HG03342 (cell line): ENCODE measurements around the gene TSHR.

Source experiments
- ATAC-seq: cut with Tn5 transposase; IDR thresholded peaks from one replicate; pipeline ENCODE4 v1.9.1; 2021; ENCODE audit warnings: mild to moderate bottlenecking, moderate library complexity; ENCODE audit not compliant: unreplicated experiment

Gene TSHR

GRCh38 chr14:81127785-81128184, 172.4 kb downstream of the TSHR start:
- no peak for ATAC-seq

GRCh38 chr14:81129242-81129641, 173.8 kb downstream of the TSHR start:
- no peak for ATAC-seq

GRCh38 chr14:81132468-81132867, 177.0 kb downstream of the TSHR start:
- ATAC-seq: no peak

DNA sequence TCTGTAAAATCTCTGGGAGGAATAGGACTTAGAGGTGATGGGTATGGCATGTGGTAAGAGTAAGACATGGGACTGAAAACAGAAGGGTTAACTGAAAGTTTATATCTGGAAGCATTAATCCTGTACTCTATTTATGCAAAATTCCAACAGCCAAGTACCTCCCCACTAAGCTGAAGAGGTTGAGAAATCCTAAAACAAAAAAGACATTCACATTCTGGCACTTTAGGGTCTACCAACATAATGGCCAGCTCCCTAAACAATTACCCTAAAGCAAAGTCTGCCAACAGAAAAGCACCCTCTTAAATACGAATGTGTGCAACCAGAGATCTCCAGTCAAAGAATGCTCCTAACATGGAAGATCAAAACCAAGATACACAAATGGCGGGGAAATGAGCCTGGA, 178.0 kb downstream of the TSHR start:
- no peak for ATAC-seq

GRCh38 chr14:81137316-81137715, 181.9 kb downstream of the TSHR start:
- no peak for ATAC-seq

DNA sequence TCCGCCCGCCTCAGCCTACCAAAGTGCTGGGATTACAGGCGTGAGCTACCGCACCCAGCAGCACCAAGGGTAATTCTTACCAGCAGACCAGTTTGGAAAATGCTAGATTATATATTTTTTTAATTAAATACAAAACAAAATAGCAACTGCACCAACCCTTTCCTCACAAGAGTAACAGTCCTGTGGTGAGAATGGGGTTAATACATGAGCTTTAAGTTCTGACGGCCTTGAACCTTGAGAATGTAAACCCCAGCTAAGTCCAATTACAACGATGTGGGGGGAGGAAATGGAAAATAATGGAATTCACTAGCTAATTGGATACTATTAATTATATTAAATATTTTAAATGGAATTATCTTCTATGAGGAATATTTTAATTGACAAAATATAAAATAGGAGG, 183.0 kb downstream of the TSHR start:
- ATAC-seq: no peak

- no peak for ATAC-seq
Measured at GRCh38 chr14:81141426-81141825, 186.0 kb downstream of the TSHR start.

GRCh38 chr14:81143793-81144192, 188.4 kb downstream of the TSHR start:
- no peak for ATAC-seq

GRCh38 chr14:81144824-81145603, 189.6 kb downstream of the TSHR start:
- no peak for ATAC-seq

- ATAC-seq: peak; percentile 71
Measured at GRCh38 chr14:81147140-81147897, 191.9 kb downstream of the TSHR start.

- no peak for ATAC-seq
Measured at GRCh38 chr14:81148635-81149034, 193.2 kb downstream of the TSHR start.

DNA sequence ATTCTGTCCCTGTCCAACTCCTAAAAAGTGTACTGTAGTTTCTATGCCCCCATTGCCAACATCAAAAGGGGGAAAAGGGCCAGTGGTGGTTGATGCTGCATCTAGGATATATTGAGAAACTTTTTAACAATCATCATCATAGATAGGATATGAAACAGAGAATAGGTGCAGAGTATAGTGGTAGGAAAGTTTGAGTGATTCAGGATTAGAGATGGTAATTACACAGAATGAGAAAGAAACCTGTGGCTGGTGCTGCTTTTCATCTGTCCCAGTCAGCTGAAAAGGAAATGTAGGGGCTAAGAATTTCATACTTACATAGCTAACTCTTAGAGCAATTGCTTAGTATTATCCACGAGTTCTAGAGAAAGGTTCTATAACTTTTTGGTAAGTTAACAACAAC, 197.8 kb downstream of the TSHR start:
- ATAC-seq: peak; percentile 53

DNA sequence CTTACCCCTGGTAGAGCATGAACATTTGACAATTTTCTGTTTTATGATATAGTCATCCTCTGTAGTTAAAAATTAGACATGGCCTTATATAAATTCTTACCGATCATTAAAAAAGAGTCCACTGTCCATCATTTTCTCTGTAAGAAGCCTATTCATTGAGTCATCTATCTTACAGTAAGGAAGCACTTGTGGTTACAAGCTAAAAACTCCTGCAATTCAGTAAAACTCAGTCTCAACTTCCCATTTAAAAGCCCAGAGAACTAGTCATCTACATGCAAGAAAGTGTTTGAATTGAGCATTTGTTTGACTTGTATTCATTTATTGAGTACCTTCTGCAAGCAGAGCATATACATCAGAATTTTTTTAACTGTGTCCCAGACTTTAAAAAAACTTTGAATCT, 202.0 kb downstream of the TSHR start:
- no peak for ATAC-seq

DNA sequence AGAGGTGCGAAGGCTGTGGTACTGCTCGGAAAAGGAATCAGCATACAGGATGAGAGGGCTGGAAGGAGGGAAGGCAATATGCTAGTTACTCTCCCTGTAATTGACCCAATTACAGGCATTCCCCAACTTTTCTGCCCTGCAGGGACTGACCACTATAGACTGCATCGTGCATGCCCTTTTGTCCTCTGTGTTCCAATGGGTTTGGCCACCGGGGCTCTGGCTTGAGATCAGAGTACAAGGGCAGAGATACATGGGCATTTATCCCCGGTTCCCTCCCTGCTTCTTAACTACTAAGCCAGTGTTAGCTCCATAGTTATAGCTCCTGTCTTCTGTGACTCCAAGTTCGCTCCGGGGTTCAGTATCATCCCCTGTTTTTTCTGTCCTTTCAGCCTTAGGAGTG, 205.7 kb downstream of the TSHR start:
- no peak for ATAC-seq

- no peak for ATAC-seq
Measured at GRCh38 chr14:81161749-81162148, 206.3 kb downstream of the TSHR start.

GRCh38 chr14:81162941-81163340, 207.5 kb downstream of the TSHR start:
- ATAC-seq: no peak

GRCh38 chr14:81164167-81164774, 208.8 kb downstream of the TSHR start:
- peak; percentile 90 for ATAC-seq

GRCh38 chr14:81165188-81165587, 209.8 kb downstream of the TSHR start:
- no peak for ATAC-seq

- ATAC-seq: no peak
Measured at GRCh38 chr14:81166121-81166520, 210.7 kb downstream of the TSHR start.

GRCh38 chr14:81169267-81169666, 213.8 kb downstream of the TSHR start:
- no peak for ATAC-seq

GRCh38 chr14:81169711-81170103, 214.3 kb downstream of the TSHR start:
- peak; percentile 13 for ATAC-seq
